ENCODE data around the gene AP2M1.
"Not testable (repeated sequence)": the region's sequence is repeated elsewhere in the genome, so short reads cannot be mapped to it uniquely, and the experiment has no call there.

The AP2M1 gene

DNA sequence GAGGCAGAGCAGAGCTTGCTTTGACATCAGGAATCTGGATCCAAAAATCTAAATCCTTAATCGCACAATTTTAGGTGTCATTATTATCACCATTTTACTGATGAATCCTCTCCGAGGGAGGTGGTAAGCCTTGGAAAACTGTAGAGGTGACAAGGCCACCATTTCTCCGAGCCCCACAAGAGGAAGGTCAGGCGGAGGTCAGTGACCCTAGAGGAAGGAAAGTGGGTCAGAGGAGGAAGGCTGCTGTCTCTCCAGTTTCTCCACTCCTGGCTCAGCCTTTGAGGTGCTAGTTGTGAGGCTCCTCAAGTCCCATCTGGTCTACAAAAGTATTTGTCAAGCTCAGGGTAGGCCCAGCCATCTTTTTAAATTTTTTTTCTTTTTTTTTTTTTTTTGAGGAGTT, 16.3 kb upstream of the AP2M1 start:
- DNase-seq, result no peak

DNA sequence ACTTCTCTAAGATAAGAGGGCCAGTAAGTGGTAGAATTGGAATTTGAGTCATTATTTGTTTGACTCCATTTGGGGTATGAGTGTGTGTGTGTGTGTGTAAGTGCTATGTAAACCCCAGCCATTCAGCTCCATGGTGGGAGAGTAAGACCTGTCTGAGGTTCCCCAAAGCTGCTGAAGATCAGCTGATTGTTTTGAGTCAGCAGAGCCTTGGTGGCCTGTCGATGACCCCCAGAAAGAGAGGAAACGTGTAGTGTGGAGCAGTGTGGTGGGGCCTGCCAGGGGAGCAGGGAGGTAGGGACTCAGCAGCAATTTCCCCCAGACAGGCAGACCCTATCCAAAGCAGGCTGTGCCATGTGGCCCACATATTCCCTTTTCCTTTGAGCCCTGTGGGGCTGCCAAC, 14.2 kb upstream of the AP2M1 start:
- DNase-seq, result no peak

DNA sequence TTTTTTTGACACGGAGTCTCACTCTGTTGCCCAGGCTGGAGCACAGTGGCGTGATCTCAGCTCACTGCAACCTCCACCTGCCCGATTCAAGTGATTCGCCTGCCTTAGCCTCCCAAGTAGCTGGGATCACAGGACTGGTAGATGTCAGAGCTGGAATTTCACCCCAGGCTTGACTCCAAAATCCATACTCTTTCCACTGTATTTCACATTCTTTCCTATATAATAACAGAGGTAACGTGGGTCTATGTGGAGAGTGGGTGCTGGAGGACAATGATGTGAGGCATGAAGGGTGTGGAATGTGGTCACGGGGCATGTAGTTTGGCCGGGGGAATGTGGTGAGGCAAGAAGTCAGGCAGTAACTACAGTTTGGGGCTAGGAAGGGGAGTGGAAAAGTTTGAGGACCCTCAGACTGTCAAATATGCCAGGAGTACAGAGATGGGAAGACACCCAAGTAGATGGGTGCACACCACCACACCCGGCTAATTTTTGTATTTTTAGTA, 12.0 kb upstream of the AP2M1 start:
- DNase-seq, result not testable (repeated sequence)

DNA sequence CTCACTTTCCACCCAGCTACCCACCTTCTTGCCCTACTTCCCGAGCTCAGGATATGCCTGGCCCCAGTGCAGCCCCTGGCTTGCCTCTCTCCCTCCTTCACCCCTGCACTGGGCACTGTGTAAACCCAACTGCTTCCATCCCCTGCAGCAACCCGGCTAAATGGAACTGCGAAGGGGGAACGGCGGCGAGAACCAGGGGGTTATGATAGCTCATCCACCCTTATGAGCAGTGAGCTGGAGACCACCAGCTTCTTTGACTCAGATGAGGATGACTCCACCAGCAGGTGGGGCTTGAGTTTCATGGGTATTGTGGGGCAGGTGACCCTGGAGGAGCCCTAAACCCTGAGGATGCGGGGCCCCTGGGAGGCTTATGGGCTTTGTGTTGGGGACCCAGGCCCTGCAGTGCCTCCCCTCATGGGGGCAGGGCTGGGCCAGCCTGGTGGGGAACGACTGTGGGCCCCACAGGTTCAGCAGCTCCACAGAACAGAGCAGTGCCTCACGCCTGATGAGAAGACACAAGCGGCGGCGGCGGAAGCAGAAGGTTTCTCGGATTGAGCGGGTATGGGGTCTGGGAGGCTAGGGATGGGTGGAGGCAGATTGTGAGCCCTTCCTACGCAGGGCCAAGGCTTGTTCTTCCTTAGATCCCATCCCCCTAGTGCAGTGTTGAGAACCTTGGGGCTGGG, 9.9 kb upstream of the AP2M1 start:
- DNase-seq, result no peak

DNA sequence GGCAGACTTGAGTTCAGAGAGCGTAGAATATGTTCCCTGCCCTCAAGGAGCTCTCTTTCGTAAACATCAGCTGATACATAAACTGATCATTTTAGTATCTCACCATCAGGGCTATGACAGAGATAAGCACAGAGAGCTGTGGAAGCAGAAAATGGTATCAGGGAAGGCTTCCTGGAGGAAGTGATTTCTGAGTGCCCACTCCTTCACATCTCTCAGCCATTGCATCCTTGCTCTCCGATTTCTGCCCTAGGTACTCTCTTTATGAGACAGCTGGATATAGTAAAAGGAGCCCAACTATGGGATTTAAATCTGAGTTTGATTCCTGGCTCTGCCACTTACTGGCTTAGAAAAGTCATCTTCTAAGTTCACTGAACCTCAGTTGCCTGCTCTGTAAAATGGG, 9.1 kb upstream of the AP2M1 start:
- DNase-seq, result no peak

DNA sequence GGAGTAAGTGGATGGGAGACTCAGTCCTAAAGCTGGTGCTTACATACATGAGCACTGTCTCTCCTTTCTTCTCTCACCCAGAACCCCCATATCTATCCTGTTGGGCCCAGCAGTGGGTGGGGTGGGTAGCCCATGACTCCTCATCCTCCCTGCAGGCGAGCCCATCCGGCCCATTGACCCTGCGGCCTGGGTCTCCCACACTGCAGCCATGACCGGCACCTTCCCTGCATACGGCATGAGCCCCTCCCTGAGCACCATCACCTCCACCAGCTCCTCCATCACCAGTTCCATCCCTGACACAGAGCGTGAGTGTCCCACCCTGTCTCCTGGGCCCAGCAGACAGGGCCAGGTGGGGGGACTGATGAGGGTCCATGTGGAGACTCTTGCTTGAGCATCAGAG, 8.0 kb upstream of the AP2M1 start:
- no peak for DNase-seq

DNA sequence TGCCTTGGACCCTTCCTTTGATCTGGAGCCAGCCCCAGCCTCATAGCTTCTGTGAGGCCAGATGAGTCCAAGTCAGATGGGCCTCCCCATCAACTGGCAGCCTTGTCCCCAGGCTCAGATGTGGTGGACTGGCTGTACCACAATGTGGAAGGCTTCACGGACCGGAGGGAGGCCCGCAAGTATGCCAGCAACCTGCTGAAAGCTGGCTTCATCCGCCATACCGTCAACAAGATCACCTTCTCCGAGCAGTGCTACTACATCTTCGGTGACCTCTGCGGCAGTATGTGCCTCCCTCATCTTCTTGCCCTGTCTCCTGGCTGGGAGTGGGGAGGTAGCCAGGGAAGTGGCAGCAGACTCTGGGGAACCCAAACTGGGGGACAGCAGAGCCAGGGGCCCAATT, 6.9 kb upstream of the AP2M1 start:
- no peak for DNase-seq

DNA sequence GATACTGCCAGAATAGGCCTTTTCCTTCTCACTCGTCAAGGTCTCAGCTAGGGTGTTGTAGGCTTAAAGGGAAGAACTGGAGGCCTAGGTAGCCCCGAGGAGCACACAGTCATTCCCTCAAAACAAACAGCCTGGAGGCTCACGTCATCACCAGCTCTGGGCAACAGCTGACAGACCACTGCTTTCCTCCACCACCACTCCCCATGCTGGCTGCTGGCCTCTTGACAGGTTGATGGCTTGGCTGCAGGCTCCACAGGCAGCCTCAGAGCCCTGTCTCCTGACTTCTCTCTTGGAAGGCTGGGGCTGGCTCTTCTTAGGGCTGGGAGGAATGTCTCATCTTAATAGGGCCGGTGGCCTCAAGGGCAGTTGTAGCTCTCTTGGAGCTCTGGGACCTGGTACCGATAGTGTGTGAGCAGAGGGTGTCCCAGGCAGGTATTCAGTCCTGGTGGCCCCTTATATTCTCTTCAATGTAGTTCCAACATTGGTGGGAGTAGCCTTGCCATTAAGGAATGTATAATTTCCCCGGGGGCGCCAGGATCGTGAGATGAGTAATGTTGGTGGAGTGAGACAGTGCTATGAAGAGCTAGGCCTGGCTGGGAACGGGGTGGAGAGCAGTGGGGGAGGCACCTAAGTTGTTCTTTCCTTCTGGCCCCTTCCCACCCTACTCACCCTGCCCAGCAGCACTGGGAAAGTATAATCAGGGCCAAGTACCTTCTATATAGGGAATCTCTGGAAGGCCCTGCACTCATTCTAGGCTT, 6.1 kb upstream of the AP2M1 start:
- no peak for DNase-seq

DNA sequence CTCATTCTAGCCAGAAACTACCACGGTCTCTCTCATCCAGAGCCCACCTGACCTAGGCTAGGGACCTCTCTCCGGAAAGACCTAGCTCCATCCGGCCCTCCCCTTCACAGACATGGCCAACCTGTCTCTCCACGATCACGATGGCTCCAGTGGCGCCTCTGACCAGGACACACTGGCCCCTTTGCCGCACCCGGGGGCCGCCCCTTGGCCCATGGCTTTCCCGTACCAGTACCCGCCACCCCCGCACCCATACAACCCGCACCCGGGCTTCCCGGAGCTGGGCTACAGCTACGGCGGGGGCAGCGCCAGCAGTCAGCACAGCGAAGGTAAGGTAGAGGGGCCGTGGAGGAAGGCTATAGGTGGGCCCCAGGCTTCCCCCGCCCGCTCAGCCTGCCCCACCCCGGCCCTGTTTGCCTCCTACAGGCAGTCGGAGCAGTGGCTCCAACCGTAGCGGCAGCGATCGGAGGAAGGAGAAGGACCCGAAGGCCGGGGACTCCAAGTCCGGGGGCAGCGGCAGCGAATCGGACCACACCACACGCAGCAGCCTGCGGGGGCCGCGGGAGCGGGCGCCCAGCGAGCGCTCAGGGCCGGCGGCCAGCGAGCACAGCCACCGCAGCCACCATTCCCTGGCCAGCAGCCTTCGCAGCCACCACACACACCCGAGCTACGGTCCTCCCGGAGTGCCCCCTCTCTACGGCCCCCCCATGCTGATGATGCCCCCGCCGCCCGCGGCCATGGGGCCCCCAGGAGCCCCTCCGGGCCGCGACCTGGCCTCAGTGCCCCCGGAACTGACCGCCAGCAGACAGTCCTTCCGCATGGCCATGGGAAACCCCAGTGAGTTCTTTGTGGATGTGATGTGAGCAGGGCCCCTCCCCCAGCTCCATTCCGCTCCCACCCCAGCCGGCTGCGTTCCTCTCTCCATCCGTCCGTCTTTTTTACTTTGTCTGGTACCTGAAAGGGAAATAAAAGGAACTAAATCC, 4.5 kb upstream of the AP2M1 start:
- no peak for DNase-seq

DNA sequence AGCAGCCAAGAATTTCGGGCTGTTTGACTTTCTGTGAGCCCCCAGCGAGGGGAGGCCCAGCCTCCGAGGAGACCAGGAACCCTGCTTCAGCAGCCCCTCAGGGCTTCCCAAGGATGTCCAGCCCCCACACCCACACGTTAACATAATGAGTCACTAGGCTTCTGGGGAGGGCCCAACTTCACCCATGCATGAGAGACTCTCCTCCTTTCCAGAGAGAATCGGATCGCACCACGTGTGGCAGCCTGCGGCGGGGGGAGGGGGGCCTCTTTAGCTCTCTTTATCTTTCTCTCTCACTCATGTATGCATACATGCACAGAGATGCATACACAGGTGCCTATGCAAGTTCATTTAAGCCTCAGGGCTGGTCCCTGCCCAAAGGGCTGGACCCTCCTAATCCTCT, 3.1 kb upstream of the AP2M1 start:
- DNase-seq, result no peak

DNA sequence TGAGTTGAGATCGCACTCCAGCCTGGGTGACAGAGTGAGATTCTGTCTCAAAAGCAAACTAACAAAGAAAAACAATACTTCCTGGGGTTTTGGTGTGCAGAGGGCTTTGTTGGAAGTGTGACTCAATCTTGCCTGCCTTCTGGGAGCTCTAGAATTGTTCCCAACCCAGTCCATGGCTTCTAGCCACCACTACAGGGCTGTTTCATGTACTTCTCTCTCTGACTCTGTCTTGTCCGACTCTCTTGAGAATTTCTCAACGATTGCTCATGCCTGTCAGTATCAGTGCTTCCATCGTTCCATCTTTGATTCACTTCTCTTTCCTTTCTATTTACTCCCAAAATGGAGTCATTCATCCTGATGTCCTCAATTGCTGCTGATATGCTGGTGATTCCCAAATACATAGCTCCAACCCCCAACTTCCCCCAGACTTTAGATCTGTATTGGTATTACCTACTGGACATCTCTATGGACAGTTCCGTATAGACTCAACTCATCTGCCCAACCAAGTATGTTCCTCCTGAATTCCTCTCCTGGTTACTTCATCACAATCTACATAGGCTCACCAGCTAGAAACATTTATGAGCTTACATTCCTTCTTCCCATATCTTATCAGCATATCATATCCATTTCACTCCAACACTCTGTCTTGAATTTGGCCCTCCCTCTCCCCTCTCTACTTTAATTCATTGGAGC, 1.8 kb upstream of the AP2M1 start:
- DNase-seq, result no peak

DNA sequence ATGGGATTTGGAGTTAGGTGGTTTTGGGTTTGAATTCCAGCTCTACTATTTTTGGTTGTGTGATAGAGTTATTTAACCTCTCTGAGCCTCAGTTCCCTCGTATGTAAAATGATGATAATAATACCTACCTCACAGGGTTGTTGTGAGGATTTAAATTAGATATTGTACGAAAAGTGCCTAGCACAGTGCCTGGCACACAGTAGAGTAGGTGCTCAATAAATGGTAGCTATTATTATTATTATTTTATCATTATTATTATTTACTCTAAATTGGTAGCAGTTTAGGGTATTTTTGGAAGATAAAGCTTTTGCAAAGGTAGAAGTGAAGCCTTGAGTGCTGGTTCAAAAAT, 1.3 kb upstream of the AP2M1 start:
- DNase-seq, result no peak

DNA sequence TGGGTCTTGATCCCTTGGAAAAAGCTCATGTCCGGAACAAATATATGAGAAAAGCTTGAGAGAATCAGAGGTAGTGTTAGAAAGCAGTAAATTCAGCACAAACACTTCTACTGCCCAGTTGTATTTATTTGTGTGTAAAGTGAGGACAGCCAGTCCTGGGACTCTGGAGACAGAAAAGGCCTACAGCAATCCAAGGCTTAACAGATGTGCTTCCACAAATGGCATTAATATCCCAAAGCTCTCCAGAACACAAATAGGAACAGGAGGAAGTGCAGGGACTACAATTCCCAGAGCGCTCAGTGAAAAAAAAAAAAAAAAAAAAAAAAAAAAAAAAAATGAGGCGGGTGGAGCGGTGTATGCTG, 390 bp upstream of the AP2M1 start:
- DNase-seq, result no peak

DNA sequence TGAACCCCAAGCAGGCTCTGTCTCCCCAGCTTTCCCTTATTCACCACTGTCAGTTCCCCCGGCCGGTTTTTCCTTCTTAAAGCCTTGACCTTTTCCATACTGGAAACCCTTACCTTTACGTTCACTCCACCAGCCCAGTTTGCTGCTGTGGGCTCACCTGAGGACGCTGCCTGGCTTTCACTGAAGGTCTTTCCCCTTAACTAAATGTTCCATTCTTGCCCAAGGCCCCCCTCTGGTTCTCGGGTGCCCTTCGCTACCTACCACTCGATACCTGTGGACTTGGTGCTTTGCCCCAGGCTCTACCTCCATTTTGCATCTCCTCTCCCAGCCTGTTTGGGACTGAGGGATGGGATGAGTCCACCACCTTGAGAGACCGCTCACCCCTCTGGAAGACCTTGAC, 851 bp downstream of the AP2M1 start:
- no peak for DNase-seq

DNA sequence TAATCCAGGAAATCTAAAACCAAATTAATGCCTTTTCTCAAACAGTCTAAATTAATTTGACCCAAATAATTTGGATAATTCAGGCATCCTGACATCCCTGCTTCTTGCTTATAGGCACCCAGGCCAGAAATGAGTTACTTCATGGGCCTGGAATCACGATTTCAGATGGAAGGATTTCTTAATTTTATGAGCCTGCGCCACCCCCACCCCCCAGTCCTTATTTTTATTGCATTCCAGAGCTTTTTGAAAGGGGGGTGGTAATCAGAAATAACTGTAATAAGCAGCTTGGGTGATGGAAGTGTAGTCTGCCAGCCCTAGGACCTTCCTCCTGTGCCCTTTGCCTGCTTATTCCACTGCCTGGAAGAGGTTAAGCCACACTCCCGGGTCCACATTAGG, 1.3 kb downstream of the AP2M1 start:
- DNase-seq, result no peak

DNA sequence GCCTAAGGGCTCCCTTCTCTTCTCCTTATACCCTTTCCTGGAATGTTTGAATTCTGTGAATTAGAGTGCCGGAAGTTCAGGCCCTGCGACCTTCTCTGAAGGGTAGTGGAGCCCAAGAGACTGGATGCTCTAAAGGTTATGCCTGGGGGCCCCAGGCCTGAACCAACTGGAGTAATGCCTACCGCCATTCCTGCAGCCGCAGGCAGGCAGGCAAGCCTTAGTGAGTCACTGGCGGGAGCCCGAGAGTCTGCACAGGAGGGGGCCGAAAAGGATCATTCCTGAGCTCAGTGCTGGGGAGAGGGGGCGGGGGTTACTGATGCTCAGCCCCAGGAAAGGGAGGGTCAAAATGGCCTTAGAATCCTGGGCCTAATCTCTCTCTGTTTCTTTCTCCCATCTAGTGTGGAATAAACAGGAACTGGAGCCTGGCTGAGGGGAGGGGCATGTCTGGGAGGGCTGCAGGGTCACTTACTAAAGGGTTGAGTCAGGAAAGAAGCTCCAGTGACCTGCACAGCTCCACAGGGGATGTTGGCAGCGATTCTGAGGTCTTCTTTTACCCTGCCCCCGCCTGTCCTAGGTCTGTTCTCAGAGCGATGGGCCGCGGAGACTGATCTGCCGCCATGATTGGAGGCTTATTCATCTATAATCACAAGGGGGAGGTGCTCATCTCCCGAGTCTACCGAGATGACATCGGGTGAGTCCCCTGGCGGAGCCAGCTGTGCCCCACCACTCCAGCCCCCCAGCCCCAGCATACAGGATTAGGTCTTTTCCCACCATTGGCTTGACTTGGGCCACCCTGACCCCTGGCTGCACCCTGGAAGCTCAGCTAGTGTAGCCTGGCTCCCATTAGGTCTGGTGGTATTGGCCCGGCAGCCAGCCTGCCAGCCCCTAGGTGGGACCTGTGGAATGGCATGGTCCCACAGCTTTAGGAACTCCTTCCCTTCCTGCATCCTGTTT, 2.0 kb downstream of the AP2M1 start:
- no peak for DNase-seq

DNA sequence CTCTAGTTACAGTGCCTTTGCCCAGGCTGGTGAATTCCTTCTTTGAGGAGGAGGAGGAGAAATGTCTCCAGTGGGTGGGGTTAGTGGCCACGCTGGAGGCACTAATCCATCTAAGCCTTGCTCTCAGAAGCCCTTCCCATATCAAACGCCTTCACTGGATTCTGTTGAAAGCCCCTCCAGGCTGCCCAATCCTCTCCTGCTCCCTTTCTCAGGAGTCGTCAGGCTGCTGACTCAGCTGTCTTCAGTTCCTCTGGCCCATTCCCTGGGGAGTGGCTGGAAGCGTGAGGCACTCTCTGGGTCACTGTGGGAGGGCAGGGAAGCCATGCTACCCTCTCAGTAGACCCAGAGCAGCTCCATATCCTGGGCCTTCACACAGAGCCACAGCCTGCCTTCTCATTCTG, 2.7 kb downstream of the AP2M1 start:
- DNase-seq, result no peak

DNA sequence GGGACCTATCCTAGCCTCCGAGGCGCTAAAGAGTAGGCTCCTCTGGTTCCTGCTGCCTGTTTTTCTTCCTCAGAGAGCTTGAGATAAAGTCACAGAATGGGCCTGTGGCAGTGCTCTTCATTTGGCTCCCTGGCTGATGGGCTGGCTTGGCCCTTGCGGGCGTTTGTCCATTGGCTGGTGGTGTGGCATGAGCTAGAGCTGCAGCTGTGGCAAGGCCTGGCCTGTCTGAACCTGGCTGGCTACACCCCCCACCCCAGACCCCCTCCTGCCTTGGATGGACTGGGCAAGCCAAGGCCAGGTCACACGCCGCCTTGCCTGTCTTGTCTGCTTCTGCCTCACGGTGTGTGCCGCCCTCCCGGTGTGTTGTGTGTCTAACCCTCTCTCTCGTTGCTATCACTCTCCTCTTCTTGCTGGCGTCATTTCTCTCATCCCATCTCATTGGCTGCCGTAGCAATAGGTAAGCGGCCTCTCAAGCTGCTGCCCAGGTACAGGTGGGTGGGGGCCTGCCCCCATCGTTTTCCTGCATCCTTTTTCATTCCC, 3.2 kb downstream of the AP2M1 start:
- DNase-seq, result no peak

DNA sequence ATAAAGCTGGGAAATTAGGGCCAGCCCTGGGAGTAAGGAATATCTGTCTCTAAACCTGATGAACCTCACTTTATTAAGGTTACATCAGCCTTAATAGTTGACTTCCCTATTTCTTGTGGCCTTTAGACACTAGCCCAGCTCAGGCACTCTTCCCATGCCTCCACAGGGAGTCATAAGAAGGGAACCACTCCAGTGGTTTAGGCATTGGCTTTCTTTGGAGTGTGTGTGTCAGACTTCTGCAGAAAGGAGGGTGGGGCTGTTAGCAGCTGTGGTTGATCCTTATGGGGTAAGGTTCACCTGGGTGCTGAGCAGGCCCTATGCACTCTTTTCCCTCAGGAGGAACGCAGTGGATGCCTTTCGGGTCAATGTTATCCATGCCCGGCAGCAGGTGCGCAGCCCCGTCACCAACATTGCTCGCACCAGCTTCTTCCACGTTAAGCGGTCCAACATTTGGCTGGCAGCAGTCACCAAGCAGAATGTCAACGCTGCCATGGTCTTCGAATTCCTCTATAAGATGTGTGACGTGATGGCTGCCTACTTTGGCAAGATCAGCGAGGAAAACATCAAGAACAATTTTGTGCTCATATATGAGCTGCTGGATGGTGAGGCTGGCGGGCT, 4.0 kb downstream of the AP2M1 start:
- no peak for DNase-seq

DNA sequence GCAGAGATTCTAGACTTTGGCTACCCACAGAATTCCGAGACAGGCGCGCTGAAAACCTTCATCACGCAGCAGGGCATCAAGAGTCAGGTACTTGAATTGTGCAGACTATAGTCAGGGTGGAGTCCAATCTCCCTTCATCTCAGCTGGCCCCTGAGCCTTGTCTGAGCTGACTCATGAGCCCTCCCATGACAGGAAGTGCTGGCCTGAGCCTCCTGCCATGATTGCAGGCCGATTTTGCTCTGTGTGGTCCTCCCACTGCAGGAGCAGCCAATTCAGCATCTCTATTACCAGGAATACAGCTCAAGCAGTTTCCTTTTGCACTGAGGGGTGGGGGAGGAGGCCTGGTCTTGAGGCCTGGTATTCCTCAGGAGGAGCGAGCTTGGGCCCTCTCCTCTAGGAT, 5.5 kb downstream of the AP2M1 start:
- no peak for DNase-seq

DNA sequence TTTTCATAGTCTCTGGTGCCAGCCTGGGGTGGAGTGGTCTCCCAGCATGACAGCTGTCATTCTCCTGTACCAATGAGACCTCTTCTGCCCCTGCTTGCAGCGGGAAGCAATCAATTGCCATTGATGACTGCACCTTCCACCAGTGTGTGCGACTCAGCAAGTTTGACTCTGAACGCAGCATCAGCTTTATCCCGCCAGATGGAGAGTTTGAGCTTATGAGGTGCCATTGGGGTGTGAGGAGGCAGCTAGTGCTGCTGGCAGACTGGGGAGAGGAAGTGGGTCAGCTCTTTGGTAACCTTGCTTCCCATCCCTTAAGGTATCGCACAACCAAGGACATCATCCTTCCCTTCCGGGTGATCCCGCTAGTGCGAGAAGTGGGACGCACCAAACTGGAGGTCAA, 6.9 kb downstream of the AP2M1 start:
- no peak for DNase-seq
